GM21423 (cell line): ENCODE measurements around the gene OPRL1.

ENCODE experiments used
- ATAC-seq: cut with Tn5 transposase; IDR thresholded peaks from one replicate; pipeline ENCODE4 v1.9.1; 2021; ENCODE audit warnings: mild to moderate bottlenecking, moderate library complexity; ENCODE audit not compliant: unreplicated experiment

Gene OPRL1

GRCh38 chr20:64101731-64102621 is 22.1 kb downstream of the OPRL1 start:
- no peak for ATAC-seq

- no peak for ATAC-seq
Measured at GRCh38 chr20:64102647-64103354, 22.9 kb downstream of the OPRL1 start.

- no peak for ATAC-seq
Measured at GRCh38 chr20:64103871-64104666, 24.2 kb downstream of the OPRL1 start.

GRCh38 chr20:64104667-64105451 is 25.0 kb downstream of the OPRL1 start:
- no peak for ATAC-seq

GRCh38 chr20:64105846-64106434 is 26.1 kb downstream of the OPRL1 start:
- no peak for ATAC-seq

- ATAC-seq, result no peak
Measured at GRCh38 chr20:64106435-64106961, 26.6 kb downstream of the OPRL1 start.

- no peak for ATAC-seq
Measured at GRCh38 chr20:64106981-64107735, 27.3 kb downstream of the OPRL1 start, which contains the start of gene NPBWR2. Gene NPBWR2, minus strand, starts transcription at chr20:64107565. Its CDS starts 734 bp downstream, at chr20:64106831.

- no peak for ATAC-seq
Measured at GRCh38 chr20:64107736-64108457, 28.0 kb downstream of the OPRL1 start.

GRCh38 chr20:64108731-64109681 is 29.1 kb downstream of the OPRL1 start:
- no peak for ATAC-seq

GRCh38 chr20:64109831-64110391 is 30.0 kb downstream of the OPRL1 start:
- ATAC-seq, result no peak

- ATAC-seq, result no peak
Measured at GRCh38 chr20:64110411-64111068, 30.7 kb downstream of the OPRL1 start.

GRCh38 chr20:64111841-64112641 is 32.2 kb downstream of the OPRL1 start:
- no peak for ATAC-seq

- ATAC-seq, result no peak
Measured at GRCh38 chr20:64112691-64113443, 33.0 kb downstream of the OPRL1 start.

GRCh38 chr20:64113444-64113775 is 33.5 kb downstream of the OPRL1 start:
- ATAC-seq, result no peak

- ATAC-seq, result no peak
Measured at GRCh38 chr20:64113796-64114355, 34.0 kb downstream of the OPRL1 start.
